H9 (cell line): Measurements from ENCODE around the gene PRKCZ. TPM values are rescaled to one million over a fixed set of nuclear protein-coding genes. Genes with fewer than 3 reads are reported as not detected.

ENCODE experiments used
- DNase-seq: peaks from one replicate; pipeline ENCODE4 v3.0.0-alpha.2; 2017
- H2AFZ ChIP-seq: one replicate; pipeline ENCODE4 v1.6.1; 2013; ENCODE audit warnings: mild to moderate bottlenecking, low read length, control low read depth, moderate library complexity
- H2AK5ac ChIP-seq: 2 replicates; pipeline ENCODE4 v1.6.1; 2013; ENCODE audit warnings: low read length, control low read depth, mixed read lengths; ENCODE audit not compliant: insufficient read length
- H2BK120ac ChIP-seq: one replicate; pipeline ENCODE4 v1.6.1; 2013; ENCODE audit warnings: low read depth, mild to moderate bottlenecking, low read length, control low read depth, inconsistent platforms; ENCODE audit not compliant: poor library complexity, severe bottlenecking
- H2BK12ac ChIP-seq: 2 replicates; pipeline ENCODE4 v1.6.1; 2013; ENCODE audit warnings: low read length, control low read depth, mixed read lengths, low read depth; ENCODE audit not compliant: insufficient read length
- H2BK15ac ChIP-seq: 2 replicates; pipeline ENCODE4 v1.6.1; 2013; ENCODE audit warnings: low read depth, low read length, control low read depth
- H2BK20ac ChIP-seq: one replicate; pipeline ENCODE4 v1.6.1; 2013; ENCODE audit warnings: low read depth, mild to moderate bottlenecking, low read length, control low read depth, inconsistent platforms; ENCODE audit not compliant: poor library complexity, severe bottlenecking
- H2BK5ac ChIP-seq: 2 replicates; pipeline ENCODE4 v1.6.1; 2013; ENCODE audit warnings: low read length, control low read depth, mixed read lengths; ENCODE audit not compliant: insufficient read length
- H3K14ac ChIP-seq: 2 replicates; pipeline ENCODE4 v1.6.1; 2013; ENCODE audit warnings: low read length, control low read depth; ENCODE audit not compliant: insufficient read depth
- H3K18ac ChIP-seq: 2 replicates; pipeline ENCODE4 v1.6.1; 2013; ENCODE audit warnings: low read depth, mild to moderate bottlenecking, mixed read lengths, low read length, control low read depth; ENCODE audit not compliant: insufficient read length
- H3K23ac ChIP-seq: 2 replicates; pipeline ENCODE4 v1.6.1; 2013; ENCODE audit warnings: low read length, control low read depth, mixed read lengths, low read depth; ENCODE audit not compliant: insufficient read length
- H3K23me2 ChIP-seq: 2 replicates; pipeline ENCODE4 v1.6.1; 2013; ENCODE audit warnings: low read depth, mild to moderate bottlenecking, mixed read lengths, low read length, control low read depth; ENCODE audit not compliant: insufficient read length, poor library complexity, severe bottlenecking
- H3K27ac ChIP-seq: 2 replicates; pipeline ENCODE4 v1.5.1; 2013; ENCODE audit warnings: low read length, control low read depth, mixed read lengths, low read depth; ENCODE audit not compliant: insufficient read length
- H3K27me3 ChIP-seq: 2 replicates; pipeline ENCODE4 v1.6.1; 2013; ENCODE audit warnings: low read length, control low read depth, inconsistent platforms; ENCODE audit not compliant: insufficient read depth
- H3K4ac ChIP-seq: 2 replicates; pipeline ENCODE4 v1.6.1; 2013; ENCODE audit warnings: low read depth, mild to moderate bottlenecking, control low read depth, inconsistent platforms, low read length, moderate library complexity
- H3K4me1 ChIP-seq: 2 replicates; pipeline ENCODE4 v1.6.1; 2013; ENCODE audit warnings: low read length, control low read depth, inconsistent platforms; ENCODE audit not compliant: insufficient read depth
- H3K4me2 ChIP-seq: 2 replicates; pipeline ENCODE4 v1.6.1; 2013; ENCODE audit warnings: low read length, control low read depth, mixed read lengths; ENCODE audit not compliant: insufficient read length, insufficient read depth
- H3K56ac ChIP-seq: 2 replicates; pipeline ENCODE4 v1.6.1; 2013; ENCODE audit warnings: low read depth, mild to moderate bottlenecking, mixed read lengths, low read length, control low read depth; ENCODE audit not compliant: insufficient read length
- H3K79me1 ChIP-seq: 2 replicates; pipeline ENCODE4 v1.6.1; 2013; ENCODE audit warnings: low read depth, mild to moderate bottlenecking, moderate library complexity, low read length, control low read depth, inconsistent platforms; ENCODE audit not compliant: insufficient read depth, poor library complexity, severe bottlenecking
- H3K79me2 ChIP-seq: 2 replicates; pipeline ENCODE4 v1.6.1; 2013; ENCODE audit warnings: low read length, control low read depth, inconsistent platforms; ENCODE audit not compliant: insufficient read depth
- H3K9ac ChIP-seq: 2 replicates; pipeline ENCODE4 v1.6.1; 2013; ENCODE audit warnings: low read length, control low read depth, mixed read lengths; ENCODE audit not compliant: insufficient read length; ENCODE audit errors: extremely low read depth
- H3K9me3 ChIP-seq: one replicate; pipeline ENCODE4 v1.6.1; 2013; ENCODE audit warnings: low read depth, low read length, inconsistent platforms; ENCODE audit not compliant: control insufficient read depth
- H3T11ph ChIP-seq: one replicate; pipeline ENCODE4 v1.6.1; 2013; ENCODE audit warnings: mild to moderate bottlenecking, low read length, control low read depth, inconsistent platforms
- H4K20me1 ChIP-seq: one replicate; pipeline ENCODE4 v1.6.1; 2013; ENCODE audit not compliant: control insufficient read depth, insufficient read length, insufficient read depth
- H4K5ac ChIP-seq: 2 replicates; pipeline ENCODE4 v1.6.1; 2013; ENCODE audit warnings: low read depth, mild to moderate bottlenecking, mixed read lengths, low read length, control low read depth; ENCODE audit not compliant: insufficient read length
- H4K8ac ChIP-seq: replicated peaks from 2 replicates; pipeline ENCODE4 v1.6.1; 2013; ENCODE audit warnings: low read length, control low read depth, mixed read lengths, low read depth; ENCODE audit not compliant: insufficient read length
- H4K91ac ChIP-seq: 2 replicates; pipeline ENCODE4 v1.6.1; 2013; ENCODE audit warnings: low read depth, mild to moderate bottlenecking, moderate library complexity, mixed read lengths, low read length, control low read depth; ENCODE audit not compliant: insufficient read length
- H3K27ac Mint-ChIP-seq, 3 experiments: 2 replicates in 2 of 3; 3 replicates in 1 of 3; pipeline ENCODE4 v1.8.0; 2020 to 2021; ENCODE audit warnings: mixed read lengths in 3 of 3, mild to moderate bottlenecking in 1 of 3, moderate library complexity in 1 of 3
- H3K27me3 Mint-ChIP-seq: 2 replicates; pipeline ENCODE4 v1.8.0; 2021; ENCODE audit warnings: low read depth, mild to moderate bottlenecking, moderate library complexity, mixed read lengths
- H3K36me3 Mint-ChIP-seq, 3 experiments: 2 replicates in 2 of 3; 3 replicates in 1 of 3; pipeline ENCODE4 v1.8.0; 2020 to 2021; ENCODE audit warnings: low read depth in 3 of 3, mixed read lengths in 3 of 3; ENCODE audit not compliant: insufficient read depth in 1 of 3
- H3K4me1 Mint-ChIP-seq, 2 experiments: 2 replicates each; pipeline ENCODE4 v1.8.0; 2020; ENCODE audit warnings: mixed read lengths in 2 of 2
- H3K4me3 Mint-ChIP-seq, 2 experiments: 2 replicates in 1 of 2; 3 replicates in 1 of 2; pipeline ENCODE4 v1.8.0; 2020 to 2021; ENCODE audit warnings: mild to moderate bottlenecking in 2 of 2, mixed read lengths in 2 of 2, moderate library complexity in 1 of 2
- H3K9me3 Mint-ChIP-seq, 2 experiments: 2 replicates in 1 of 2; 3 replicates in 1 of 2; pipeline ENCODE4 v1.8.0; 2020; ENCODE audit warnings: mild to moderate bottlenecking in 2 of 2, mixed read lengths in 2 of 2, moderate library complexity in 1 of 2
- CTCF ChIP-seq: fragments of 200-600 bp; sonication (generic); conservative IDR thresholded peaks from 3 replicates; pipeline ENCODE4 v1.8.0; 2021; ENCODE audit warnings: antibody characterized with exemption, mild to moderate bottlenecking
- WGBS: extraction: QIAGEN DNeasy Blood & Tissue Kit; methylation state at CpG from one replicate; pipeline ENCODE4 v1.1.7; 2013; ENCODE audit warnings: missing lambda C conversion rate, low lambda C conversion rate, mixed read lengths; ENCODE audit not compliant: insufficient read length; ENCODE audit errors: extremely low coverage; 5-methylcytosine and 5-hydroxymethylcytosine counted together
- total RNA-seq: library from RNA; stranded (reverse); gene quantifications from 2 replicates; pipeline ENCODE4 v1.2.1, GENCODE V29; 2021

The PRKCZ gene
- total RNA-seq, 1 experiment from 2014 or later: 48.4 TPM

- H3K79me1 ChIP-seq: no peaks in the 10 kb centered on the region
Observed at GRCh38 chr1:2074396-2074795, 24.2 kb downstream of the PRKCZ start.

More at GRCh38 chr1:2074396-2074795, 24.2 kb downstream of the PRKCZ start:
- Histone ChIP-seq H3K23me2 (no peaks in the 10 kb centered on the region), H3T11ph (no peak overlapping the region), H3K9me3 (peaks cover 5% of the 10 kb centered on the region), H3K79me2 (peaks cover 1% of the 10 kb centered on the region; the same call in 1 of the 2 replicates), H3K27ac (no peak overlapping the region), H3K14ac (no peak overlapping the region), H2BK12ac (no peak overlapping the region), H2BK120ac (no peak overlapping the region), H3K23ac (no peak overlapping the region), H2BK20ac (no peak overlapping the region), H3K4ac (no peak overlapping the region), H4K91ac (no peak overlapping the region), H2AFZ (no peak overlapping the region), H4K20me1 (no peaks in the 10 kb centered on the region), H4K5ac (no peak overlapping the region), H2AK5ac (no peak overlapping the region), H3K18ac (no peak overlapping the region), H4K8ac (no peak overlapping the region), H2BK15ac (no peak overlapping the region), H3K27me3 (no peaks in the 10 kb centered on the region), H3K56ac (no peak overlapping the region), H2BK5ac (no peak overlapping the region), H3K4me2 (no peak overlapping the region), H3K4me1 (no peaks in the 10 kb centered on the region), H3K9ac (no peak overlapping the region)
- H3K27ac Mint-ChIP-seq: peak overlapping the region; percentile 61 to 81 (median 79); a peak in 4 of 7 replicates
- H3K27me3 Mint-ChIP-seq: no peaks in the 10 kb centered on the region; the same call in 1 of the 2 replicates
- no peak overlapping the region; a peak in 1 of 5 replicates for H3K4me3 Mint-ChIP-seq
- WGBS: no CpG with 5 or more reads among the region's 19 CpGs
- H3K36me3 Mint-ChIP-seq: peaks cover 28 to 38% (median 32%) of the 10 kb centered on the region in 3 experiments
- peaks cover 15 to 19% of the 10 kb centered on the region in 2 experiments for H3K9me3 Mint-ChIP-seq
- no peak for TF ChIP-seq CTCF
- H3K4me1 Mint-ChIP-seq: peaks cover 2 to 13% of the 10 kb centered on the region in 2 experiments; a peak in 2 of 4 replicates
- DNase-seq: no peak
